ENCODE results near the gene NDUFS4. TPM values are rescaled to one million over a fixed set of nuclear protein-coding genes. Genes with fewer than 3 reads are reported as not detected.

NDUFS4 gene
- total RNA-seq, 1 experiment from 2014 or later, result 92.9 TPM

GRCh38 chr5:53590759-53591158, 30.3 kb downstream of the NDUFS4 start:
- H2BK120ac ChIP-seq (ENCODE audit: low read depth, low read length, poor library complexity, severe bottlenecking), result no peak overlapping the region
- DNase-seq, result no peak
- H3K27me3 Mint-ChIP-seq (ENCODE audit: low read depth), result no peaks in the 10 kb centered on the region
- no peak overlapping the region for H3K18ac ChIP-seq (ENCODE audit: insufficient read length, low read depth, low read length)
- no peaks in the 10 kb centered on the region for H3K9me3 Mint-ChIP-seq
- peaks cover 2% of the 10 kb centered on the region; the same call in 1 of the 2 replicates for H3K79me2 ChIP-seq (ENCODE audit: insufficient read depth, low read length)
- H3K4me1 ChIP-seq (ENCODE audit: insufficient read depth, low read length), result no peaks in the 10 kb centered on the region
- H3K27me3 ChIP-seq (ENCODE audit: insufficient read depth, low read length), result no peaks in the 10 kb centered on the region
- no peak overlapping the region for H2AK5ac ChIP-seq (ENCODE audit: insufficient read length, low read length)
- H4K20me1 ChIP-seq (ENCODE audit: control insufficient read depth, insufficient read depth, insufficient read length), result no peaks in the 10 kb centered on the region
- no peak overlapping the region for H3T11ph ChIP-seq (ENCODE audit: low read length)
- H3K9me3 ChIP-seq (ENCODE audit: control insufficient read depth, low read depth, low read length), result no peaks in the 10 kb centered on the region
- H3K9ac ChIP-seq (ENCODE audit: extremely low read depth, insufficient read length, low read length), result no peak overlapping the region
- no peaks in the 10 kb centered on the region for H3K79me1 ChIP-seq (ENCODE audit: insufficient read depth, low read depth, low read length, poor library complexity, severe bottlenecking)
- no peak overlapping the region for H4K91ac ChIP-seq (ENCODE audit: insufficient read length, low read depth, low read length)
- H3K36me3 Mint-ChIP-seq (ENCODE audit: insufficient read depth in 1 of 3, low read depth in 3 of 3), result no peaks in the 10 kb centered on the region
- H2BK20ac ChIP-seq (ENCODE audit: low read depth, low read length, poor library complexity, severe bottlenecking), result no peak overlapping the region
- TF ChIP-seq CTCF (conservative IDR thresholded peaks at IDR 0.05), result no peak
- H2BK12ac ChIP-seq (ENCODE audit: insufficient read length, low read depth, low read length), result no peak overlapping the region
- no peak overlapping the region for H4K8ac ChIP-seq (replicated peaks; ENCODE audit: insufficient read length, low read depth, low read length)
- no peak overlapping the region for H3K4me2 ChIP-seq (ENCODE audit: insufficient read depth, insufficient read length, low read length)
- H3K27ac ChIP-seq (ENCODE audit: insufficient read length, low read depth, low read length), result no peak overlapping the region
- H4K5ac ChIP-seq (ENCODE audit: insufficient read length, low read depth, low read length), result no peak overlapping the region
- H3K4ac ChIP-seq (ENCODE audit: low read depth, low read length), result no peak overlapping the region
- no peak overlapping the region for H3K27ac Mint-ChIP-seq
- no peak overlapping the region for H2BK5ac ChIP-seq (ENCODE audit: insufficient read length, low read length)
- H2BK15ac ChIP-seq (ENCODE audit: low read depth, low read length), result no peak overlapping the region
- H3K4me1 Mint-ChIP-seq, result no peaks in the 10 kb centered on the region
- no peaks in the 10 kb centered on the region for H3K23me2 ChIP-seq (ENCODE audit: insufficient read length, low read depth, low read length, poor library complexity, severe bottlenecking)
- H3K23ac ChIP-seq (ENCODE audit: insufficient read length, low read depth, low read length), result no peak overlapping the region
- H3K4me3 Mint-ChIP-seq, result no peak overlapping the region
- no CpG with 5 or more reads among the region's 1 CpG for WGBS (ENCODE audit: extremely low coverage, insufficient read length, low lambda C conversion rate)
- H2AFZ ChIP-seq (ENCODE audit: low read length), result no peak overlapping the region
- H3K56ac ChIP-seq (ENCODE audit: insufficient read length, low read depth, low read length), result no peak overlapping the region
- H3K14ac ChIP-seq (ENCODE audit: insufficient read depth, low read length), result no peak overlapping the region
